HCT116 (cell line): Measurements from ENCODE around the gene KIAA0825. TPM values are rescaled to one million over a fixed set of nuclear protein-coding genes. Genes with fewer than 3 reads are reported as not detected.

ENCODE experiments used
- ATAC-seq: fragments of 200-7000 bp; cut with Tn5 transposase; 2 replicates; pipeline ENCODE4 v1.9.1; 2020; ENCODE audit warnings: mild to moderate bottlenecking, moderate library complexity
- BruUV-seq: library from RNA; stranded (reverse); fragments of 400-500 nt; replicated peaks from 2 replicates; lab custom pipeline; 2021; lab: Mats Ljungman, UMichigan
- CTCF ChIA-PET: fragments of 300-600 bp; sonication (Branson Sonifier 250); formaldehyde crosslinking; loops from one replicate; lab custom pipeline; 2021; ENCODE audit warnings: antibody characterized with exemption; lab: Charles Lee
- POLR2A ChIA-PET: fragments of 300-600, 350-600 bp; sonication (Branson Sonifier 250); formaldehyde crosslinking; loops from one replicate; lab custom pipeline; 2021; ENCODE audit warnings: antibody characterized with exemption; lab: Charles Lee
- RAD21 ChIA-PET, 2 experiments: fragments of 300-600 bp; sonication (Branson Sonifier 250); formaldehyde crosslinking; loops; one replicate each; lab custom pipeline; 2023; ENCODE audit warnings: low total read pairs in 2 of 2; ENCODE audit not compliant: uncharacterized antibody in 2 of 2, unreplicated experiment in 2 of 2, low non-redundant PET in 1 of 2; lab: Charles Lee
- DNase-seq: peaks from one replicate; pipeline ENCODE4 v3.0.0-alpha.2; 2010; ENCODE audit warnings: low read depth, low spot score
- H2AFZ ChIP-seq: fragments of 200-600 bp; shearing (Covaris generic), sonication (generic); 2 replicates; pipeline ENCODE4 v1.6.1; 2017; ENCODE audit warnings: low read depth, mixed run types, mixed read lengths, antibody characterized with exemption, low read length; ENCODE audit not compliant: poor library complexity, severe bottlenecking
- H3K27ac ChIP-seq: 2 replicates; pipeline ENCODE4 v1.5.1; 2012; ENCODE audit warnings: low read depth, low read length
- H3K27me3 ChIP-seq: fragments of 200-600 bp; sonication (generic); 2 replicates; pipeline ENCODE4 v1.6.1; 2016; ENCODE audit warnings: mixed run types, low read length, mixed read lengths; ENCODE audit not compliant: insufficient read depth
- H3K36me3 ChIP-seq, 2 experiments: fragments of 200-500 bp in 1 of 2; fragments of 200-600 bp in 1 of 2; sonication (Bioruptor generic) in 1 of 2; sonication (generic) in 1 of 2; 2 replicates each; pipeline versions ENCODE4 v1.5.1 to v1.6.1; 2014 to 2016; ENCODE audit warnings: low read length in 2 of 2, inconsistent platforms in 1 of 2, mixed read lengths in 1 of 2, mixed run types in 1 of 2; ENCODE audit not compliant: insufficient read depth in 2 of 2, control insufficient read depth in 1 of 2
- H3K4me1 ChIP-seq, 2 experiments: fragments of 200-600 bp in 1 of 2; sonication (generic) in 1 of 2; 2 replicates each; pipeline versions ENCODE4 v1.5.1 to v1.6.1; 2012 to 2017; ENCODE audit warnings: low read length in 2 of 2, inconsistent platforms in 1 of 2, mild to moderate bottlenecking in 1 of 2, mixed read lengths in 1 of 2, mixed run types in 1 of 2, moderate library complexity in 1 of 2; ENCODE audit not compliant: insufficient read depth in 2 of 2, control insufficient read depth in 1 of 2
- H3K4me2 ChIP-seq: fragments of 200-600 bp; sonication (generic); 2 replicates; pipeline ENCODE4 v1.6.1; 2017; ENCODE audit warnings: mixed run types, low read length, mixed read lengths
- H3K4me3 ChIP-seq, 2 experiments: fragments of 200-600 bp in 1 of 2; sonication (generic) in 1 of 2; replicated peaks in 1 of 2; 2 replicates each; pipeline ENCODE4 v1.5.1; 2011 to 2016; ENCODE audit warnings: low read length in 2 of 2, control low read depth in 1 of 2, low read depth in 1 of 2, mild to moderate bottlenecking in 1 of 2, mixed read lengths in 1 of 2, mixed run types in 1 of 2
- H3K79me2 ChIP-seq: fragments of 200-600 bp; sonication (generic); 2 replicates; pipeline ENCODE4 v1.6.1; 2017; ENCODE audit warnings: mild to moderate bottlenecking, mixed run types, low read length, moderate library complexity, mixed read lengths; ENCODE audit not compliant: insufficient read depth
- H3K9ac ChIP-seq: fragments of 200-600 bp; sonication (generic); 2 replicates; pipeline ENCODE4 v1.6.1; 2016; ENCODE audit warnings: low read length, mixed read lengths
- H3K9me2 ChIP-seq: fragments of 200-600 bp; sonication (generic), shearing (Covaris generic); 2 replicates; pipeline ENCODE4 v1.6.1; 2017; ENCODE audit warnings: mixed run types, mild to moderate bottlenecking, moderate library complexity; ENCODE audit not compliant: insufficient read depth
- H3K9me3 ChIP-seq, 2 experiments: fragments of 200-500 bp in 1 of 2; fragments of 200-600 bp in 1 of 2; sonication (Bioruptor generic) in 1 of 2; sonication (generic) in 1 of 2; 2 replicates each; pipeline ENCODE4 v1.6.1; 2014 to 2017; ENCODE audit warnings: low read length in 2 of 2, mixed read lengths in 2 of 2, inconsistent platforms in 1 of 2, low read depth in 1 of 2, mild to moderate bottlenecking in 1 of 2, mixed run types in 1 of 2, moderate library complexity in 1 of 2; ENCODE audit not compliant: control insufficient read depth in 1 of 2, insufficient read depth in 1 of 2
- H4K20me1 ChIP-seq: fragments of 200-600 bp; sonication (generic), shearing (Covaris generic); 2 replicates; pipeline ENCODE4 v1.6.1; 2017; ENCODE audit warnings: mixed run types, mild to moderate bottlenecking, moderate library complexity; ENCODE audit not compliant: insufficient read depth
- CBX3 ChIP-seq: IDR thresholded peaks from 2 replicates; pipeline ENCODE4 v1.6.1; 2012; ENCODE audit warnings: low read depth
- EGR1 ChIP-seq: IDR thresholded peaks from 2 replicates; pipeline ENCODE4 v1.6.1; 2012; ENCODE audit warnings: low read depth
- EZH2 ChIP-seq: fragments of 200-600 bp; sonication (generic); IDR thresholded peaks from 2 replicates; pipeline ENCODE4 v1.6.1; 2017; ENCODE audit warnings: antibody characterized with exemption, mixed run types
- EZH2phosphoT487 ChIP-seq: fragments of 200-600 bp; IDR thresholded peaks from 2 replicates; pipeline ENCODE4 v1.6.1; 2018; ENCODE audit warnings: antibody characterized with exemption, borderline replicate concordance
- FOSL1 ChIP-seq: IDR thresholded peaks from 2 replicates; pipeline ENCODE4 v1.6.1; 2012; ENCODE audit warnings: low read depth
- JUND ChIP-seq: IDR thresholded peaks from 2 replicates; pipeline ENCODE4 v1.6.1; 2012
- POLR2A ChIP-seq: IDR thresholded peaks from 2 replicates; pipeline ENCODE4 v1.7.0; 2011; ENCODE audit warnings: borderline replicate concordance; ENCODE audit not compliant: insufficient read depth, insufficient read length; ENCODE audit errors: extremely low read depth
- POLR2AphosphoS5 ChIP-seq: IDR thresholded peaks from 2 replicates; pipeline ENCODE4 v1.6.1; 2011; ENCODE audit warnings: mild to moderate bottlenecking, low read depth, low read length, moderate library complexity
- RAD21 ChIP-seq: IDR thresholded peaks from 2 replicates; pipeline ENCODE4 v1.6.1; 2012; ENCODE audit warnings: low read depth, mild to moderate bottlenecking
- SP1 ChIP-seq: IDR thresholded peaks from 2 replicates; pipeline ENCODE4 v1.6.1; 2012; ENCODE audit warnings: low read depth
- SRF ChIP-seq: IDR thresholded peaks from 2 replicates; pipeline ENCODE4 v1.6.1; 2012; ENCODE audit warnings: low read depth
- TCF7L2 ChIP-seq: IDR thresholded peaks from 2 replicates; pipeline ENCODE4 v1.7.0; 2011; ENCODE audit warnings: borderline replicate concordance, inconsistent platforms; ENCODE audit not compliant: insufficient read depth, insufficient read length; ENCODE audit errors: extremely low read depth
- YY1 ChIP-seq: IDR thresholded peaks from 2 replicates; pipeline ENCODE4 v1.6.1; 2011; ENCODE audit warnings: low read length, low read depth, moderate library complexity, mild to moderate bottlenecking; ENCODE audit not compliant: insufficient replicate concordance; ENCODE audit errors: extremely low read depth
- ZNF274 ChIP-seq: fragments of 200-500 bp; sonication (Bioruptor generic); IDR thresholded peaks from 2 replicates; pipeline ENCODE4 v1.6.1; 2014; ENCODE audit warnings: mild to moderate bottlenecking, low read depth, low read length, inconsistent platforms
- intact Hi-C: fragments of 100-400 bp; cut with micrococcal nuclease; formaldehyde crosslinking; loops from 2 replicates; pipeline ENCODE4 v1.10.0; 2022
- total RNA-seq: library from RNA; stranded (reverse); gene quantifications from one replicate; pipeline ENCODE4 v1.2.1, GENCODE V29; 2021; ENCODE audit not compliant: unreplicated experiment
- TF ChIP-seq, protein P1 (sequence below): IDR thresholded peaks from 2 replicates; pipeline ENCODE4 v1.6.1; 2012; ENCODE audit warnings: low read depth
- TF ChIP-seq, protein P2 (sequence below), 3 experiments: fragments of 200-600 bp in 1 of 3; sonication (generic) in 1 of 3; IDR thresholded peaks in 2 of 3; conservative IDR thresholded peaks in 1 of 3; 2 replicates each; pipeline ENCODE4 v1.5.1; 2012 to 2017; ENCODE audit warnings: low read depth in 2 of 3, low read length in 2 of 3, antibody characterized with exemption in 1 of 3, borderline replicate concordance in 1 of 3, control low read depth in 1 of 3, mild to moderate bottlenecking in 1 of 3, mixed read lengths in 1 of 3, mixed run types in 1 of 3, moderate library complexity in 1 of 3; ENCODE audit not compliant: insufficient read depth in 1 of 3
- TF ChIP-seq, protein P3 (sequence below): IDR thresholded peaks from 2 replicates; pipeline ENCODE4 v1.6.1; 2012
- TF ChIP-seq, protein P4 (sequence below): IDR thresholded peaks from 2 replicates; pipeline ENCODE4 v1.6.1; 2012
- TF ChIP-seq, protein P5 (sequence below): IDR thresholded peaks from 2 replicates; pipeline ENCODE4 v1.6.1; 2011; ENCODE audit warnings: mild to moderate bottlenecking, low read length, moderate library complexity; ENCODE audit not compliant: insufficient replicate concordance; ENCODE audit errors: extremely low read depth

The KIAA0825 gene
- total RNA-seq, 1 experiment from 2014 or later, result 1.4 TPM

DNA sequence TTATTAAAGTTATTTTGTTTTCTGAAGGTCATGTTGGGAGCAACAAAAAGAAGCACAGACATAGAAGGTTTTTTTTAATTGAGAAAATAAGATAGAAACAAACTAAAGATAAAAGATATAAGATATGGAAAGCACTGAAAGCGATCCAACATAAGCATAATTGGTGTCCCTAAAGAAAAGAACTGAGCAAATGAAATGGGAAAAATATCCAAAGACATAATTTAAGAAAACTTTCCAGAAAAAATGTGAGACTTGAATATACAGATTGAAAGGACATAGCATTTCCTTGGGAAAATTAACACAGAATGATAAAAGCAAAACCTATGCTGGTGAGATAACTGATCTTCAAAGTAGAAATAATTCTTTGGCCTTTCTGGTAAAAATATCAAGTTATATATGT, 289.3 kb downstream of the KIAA0825 start (continued):
- TF ChIP-seq, protein P1, sequence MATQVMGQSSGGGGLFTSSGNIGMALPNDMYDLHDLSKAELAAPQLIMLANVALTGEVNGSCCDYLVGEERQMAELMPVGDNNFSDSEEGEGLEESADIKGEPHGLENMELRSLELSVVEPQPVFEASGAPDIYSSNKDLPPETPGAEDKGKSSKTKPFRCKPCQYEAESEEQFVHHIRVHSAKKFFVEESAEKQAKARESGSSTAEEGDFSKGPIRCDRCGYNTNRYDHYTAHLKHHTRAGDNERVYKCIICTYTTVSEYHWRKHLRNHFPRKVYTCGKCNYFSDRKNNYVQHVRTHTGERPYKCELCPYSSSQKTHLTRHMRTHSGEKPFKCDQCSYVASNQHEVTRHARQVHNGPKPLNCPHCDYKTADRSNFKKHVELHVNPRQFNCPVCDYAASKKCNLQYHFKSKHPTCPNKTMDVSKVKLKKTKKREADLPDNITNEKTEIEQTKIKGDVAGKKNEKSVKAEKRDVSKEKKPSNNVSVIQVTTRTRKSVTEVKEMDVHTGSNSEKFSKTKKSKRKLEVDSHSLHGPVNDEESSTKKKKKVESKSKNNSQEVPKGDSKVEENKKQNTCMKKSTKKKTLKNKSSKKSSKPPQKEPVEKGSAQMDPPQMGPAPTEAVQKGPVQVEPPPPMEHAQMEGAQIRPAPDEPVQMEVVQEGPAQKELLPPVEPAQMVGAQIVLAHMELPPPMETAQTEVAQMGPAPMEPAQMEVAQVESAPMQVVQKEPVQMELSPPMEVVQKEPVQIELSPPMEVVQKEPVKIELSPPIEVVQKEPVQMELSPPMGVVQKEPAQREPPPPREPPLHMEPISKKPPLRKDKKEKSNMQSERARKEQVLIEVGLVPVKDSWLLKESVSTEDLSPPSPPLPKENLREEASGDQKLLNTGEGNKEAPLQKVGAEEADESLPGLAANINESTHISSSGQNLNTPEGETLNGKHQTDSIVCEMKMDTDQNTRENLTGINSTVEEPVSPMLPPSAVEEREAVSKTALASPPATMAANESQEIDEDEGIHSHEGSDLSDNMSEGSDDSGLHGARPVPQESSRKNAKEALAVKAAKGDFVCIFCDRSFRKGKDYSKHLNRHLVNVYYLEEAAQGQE, result no peak
- TF ChIP-seq SP1, result no peak
- TF ChIP-seq POLR2AphosphoS5, result no peak
- no peak for TF ChIP-seq CBX3
- TF ChIP-seq EZH2phosphoT487, result no peak

DNA sequence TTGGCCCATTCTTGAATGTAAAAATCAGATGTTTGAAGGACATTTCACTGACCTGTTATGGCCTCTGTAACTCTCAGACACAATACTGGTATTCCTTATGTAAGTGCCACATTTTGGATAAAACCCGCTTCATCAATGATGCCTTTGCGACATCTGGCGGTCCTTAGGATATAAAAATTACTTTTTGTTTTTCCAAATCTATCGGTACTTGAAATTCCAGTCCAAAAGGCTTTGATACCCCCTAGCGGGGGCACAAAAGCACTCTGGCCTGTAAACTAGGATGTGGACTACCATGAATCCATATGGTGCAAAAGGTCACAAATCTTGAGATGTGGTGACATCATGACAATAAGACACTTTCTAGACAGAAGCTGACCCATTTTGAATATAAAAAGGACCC, 291.8 kb downstream of the KIAA0825 start:
- ATAC-seq (no peak), DNase-seq (no peak)
- no TSS peak for BruUV-seq
- Histone ChIP-seq H3K4me3 (no peak overlapping the region), H3K9me2 (no peaks in the 10 kb centered on the region), H3K79me2 (no peaks in the 10 kb centered on the region), H3K36me3 (no peaks in the 10 kb centered on the region), H2AFZ (no peak overlapping the region), H3K27me3 (no peaks in the 10 kb centered on the region), H4K20me1 (no peaks in the 10 kb centered on the region), H3K27ac (no peak overlapping the region), H3K4me2 (no peak overlapping the region), H3K9me3 (no peaks in the 10 kb centered on the region; a peak in 2 of 4 replicates), H3K4me1 (no peaks in the 10 kb centered on the region), H3K9ac (no peak overlapping the region)
- RAD21 ChIA-PET, result no interaction called here
- intact Hi-C loops, result no loop called here
- CTCF ChIA-PET, result no interaction called here
- POLR2A ChIA-PET, result no interaction called here
- TF ChIP-seq, protein P2, sequence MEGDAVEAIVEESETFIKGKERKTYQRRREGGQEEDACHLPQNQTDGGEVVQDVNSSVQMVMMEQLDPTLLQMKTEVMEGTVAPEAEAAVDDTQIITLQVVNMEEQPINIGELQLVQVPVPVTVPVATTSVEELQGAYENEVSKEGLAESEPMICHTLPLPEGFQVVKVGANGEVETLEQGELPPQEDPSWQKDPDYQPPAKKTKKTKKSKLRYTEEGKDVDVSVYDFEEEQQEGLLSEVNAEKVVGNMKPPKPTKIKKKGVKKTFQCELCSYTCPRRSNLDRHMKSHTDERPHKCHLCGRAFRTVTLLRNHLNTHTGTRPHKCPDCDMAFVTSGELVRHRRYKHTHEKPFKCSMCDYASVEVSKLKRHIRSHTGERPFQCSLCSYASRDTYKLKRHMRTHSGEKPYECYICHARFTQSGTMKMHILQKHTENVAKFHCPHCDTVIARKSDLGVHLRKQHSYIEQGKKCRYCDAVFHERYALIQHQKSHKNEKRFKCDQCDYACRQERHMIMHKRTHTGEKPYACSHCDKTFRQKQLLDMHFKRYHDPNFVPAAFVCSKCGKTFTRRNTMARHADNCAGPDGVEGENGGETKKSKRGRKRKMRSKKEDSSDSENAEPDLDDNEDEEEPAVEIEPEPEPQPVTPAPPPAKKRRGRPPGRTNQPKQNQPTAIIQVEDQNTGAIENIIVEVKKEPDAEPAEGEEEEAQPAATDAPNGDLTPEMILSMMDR (IDR thresholded peaks at IDR 0.05 in 2 of 3, conservative IDR thresholded peaks at IDR 0.05 in 1 of 3; ENCODE audit: borderline replicate concordance in 1 of 3, insufficient read depth in 1 of 3, low read depth in 2 of 3, low read length in 2 of 3), result no peak
- TF ChIP-seq EZH2, result no peak
- TF ChIP-seq EGR1, result no peak
- no peak for TF ChIP-seq RAD21
- no peak for TF ChIP-seq POLR2A
- no peak for TF ChIP-seq FOSL1
- TF ChIP-seq POLR2AphosphoS5, result no peak
- TF ChIP-seq JUND, result no peak
- no peak for TF ChIP-seq ZNF274
- no peak for TF ChIP-seq TCF7L2
- no peak for TF ChIP-seq EZH2phosphoT487
- no peak for TF ChIP-seq CBX3
- TF ChIP-seq, protein P3, sequence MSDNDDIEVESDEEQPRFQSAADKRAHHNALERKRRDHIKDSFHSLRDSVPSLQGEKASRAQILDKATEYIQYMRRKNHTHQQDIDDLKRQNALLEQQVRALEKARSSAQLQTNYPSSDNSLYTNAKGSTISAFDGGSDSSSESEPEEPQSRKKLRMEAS, result no peak
- TF ChIP-seq, protein P4, sequence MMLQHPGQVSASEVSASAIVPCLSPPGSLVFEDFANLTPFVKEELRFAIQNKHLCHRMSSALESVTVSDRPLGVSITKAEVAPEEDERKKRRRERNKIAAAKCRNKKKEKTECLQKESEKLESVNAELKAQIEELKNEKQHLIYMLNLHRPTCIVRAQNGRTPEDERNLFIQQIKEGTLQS, result no peak
- TF ChIP-seq YY1, result no peak
- TF ChIP-seq, protein P5, sequence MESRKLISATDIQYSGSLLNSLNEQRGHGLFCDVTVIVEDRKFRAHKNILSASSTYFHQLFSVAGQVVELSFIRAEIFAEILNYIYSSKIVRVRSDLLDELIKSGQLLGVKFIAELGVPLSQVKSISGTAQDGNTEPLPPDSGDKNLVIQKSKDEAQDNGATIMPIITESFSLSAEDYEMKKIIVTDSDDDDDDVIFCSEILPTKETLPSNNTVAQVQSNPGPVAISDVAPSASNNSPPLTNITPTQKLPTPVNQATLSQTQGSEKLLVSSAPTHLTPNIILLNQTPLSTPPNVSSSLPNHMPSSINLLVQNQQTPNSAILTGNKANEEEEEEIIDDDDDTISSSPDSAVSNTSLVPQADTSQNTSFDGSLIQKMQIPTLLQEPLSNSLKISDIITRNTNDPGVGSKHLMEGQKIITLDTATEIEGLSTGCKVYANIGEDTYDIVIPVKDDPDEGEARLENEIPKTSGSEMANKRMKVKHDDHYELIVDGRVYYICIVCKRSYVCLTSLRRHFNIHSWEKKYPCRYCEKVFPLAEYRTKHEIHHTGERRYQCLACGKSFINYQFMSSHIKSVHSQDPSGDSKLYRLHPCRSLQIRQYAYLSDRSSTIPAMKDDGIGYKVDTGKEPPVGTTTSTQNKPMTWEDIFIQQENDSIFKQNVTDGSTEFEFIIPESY, result no peak
- TF ChIP-seq SRF, result no peak
